Keratinocyte (primary cell): ENCODE results near the gene GPR139. TPM values are rescaled to one million over a fixed set of nuclear protein-coding genes. Genes with fewer than 3 reads are reported as not detected.

Experiments used
- DNase-seq: peaks from one replicate; pipeline ENCODE4 v3.0.0-alpha.2; 2011; ENCODE audit warnings: low read depth, missing footprints, low spot score
- FAIRE-seq: peaks from 2 replicates; lab custom pipeline; 2011; peaks lifted over from hg19 to GRCh38; lab: Jason Lieb, UNC
- H2AFZ ChIP-seq: 2 replicates; pipeline ENCODE4 v1.6.0; 2012; ENCODE audit warnings: low read length, control low read depth, inconsistent platforms; ENCODE audit not compliant: control insufficient read depth
- H3K27ac ChIP-seq: 2 replicates; pipeline ENCODE4 v1.5.1; 2011; ENCODE audit warnings: low read length; ENCODE audit not compliant: control insufficient read depth, insufficient read depth
- H3K27me3 ChIP-seq: 3 replicates; pipeline ENCODE4 v1.6.0; 2011; ENCODE audit warnings: low read length; ENCODE audit not compliant: control insufficient read depth, insufficient read depth; ENCODE audit errors: extremely low read depth
- H3K36me3 ChIP-seq, 2 experiments: 2 replicates in 1 of 2; 3 replicates in 1 of 2; pipeline ENCODE4 v1.5.1; 2011; ENCODE audit warnings: low read length in 2 of 2, mild to moderate bottlenecking in 1 of 2; ENCODE audit not compliant: control insufficient read depth in 2 of 2, insufficient read depth in 2 of 2; ENCODE audit errors: extremely low read depth in 1 of 2
- H3K4me1 ChIP-seq: 3 replicates; pipeline ENCODE4 v1.5.1; 2011; ENCODE audit warnings: low read length; ENCODE audit not compliant: control insufficient read depth, insufficient read depth; ENCODE audit errors: extremely low read depth
- H3K4me2 ChIP-seq: 3 replicates; pipeline ENCODE4 v1.6.0; 2011; ENCODE audit warnings: low read depth, low read length; ENCODE audit not compliant: control insufficient read depth, insufficient read depth; ENCODE audit errors: extremely low read depth
- H3K4me3 ChIP-seq, 3 experiments: fragments of 200-600 bp in 1 of 3; sonication (generic) in 1 of 3; 2 replicates in 2 of 3; 3 replicates in 1 of 3; pipeline ENCODE4 v1.5.1; 2011 to 2016; ENCODE audit warnings: low read length in 3 of 3, mild to moderate bottlenecking in 3 of 3, control low read depth in 2 of 3, inconsistent platforms in 1 of 3, low read depth in 1 of 3, mixed read lengths in 1 of 3, mixed run types in 1 of 3, moderate library complexity in 1 of 3; ENCODE audit not compliant: control insufficient read depth in 2 of 3, insufficient read depth in 2 of 3; ENCODE audit errors: extremely low read depth in 1 of 3
- H3K79me2 ChIP-seq: 2 replicates; pipeline ENCODE4 v1.6.0; 2012; ENCODE audit warnings: low read length; ENCODE audit not compliant: control insufficient read depth, insufficient read depth
- H3K9ac ChIP-seq: 3 replicates; pipeline ENCODE4 v1.6.0; 2011; ENCODE audit warnings: low read length; ENCODE audit not compliant: control insufficient read depth, insufficient read depth; ENCODE audit errors: extremely low read depth
- H3K9me1 ChIP-seq: 3 replicates; pipeline ENCODE4 v1.6.0; 2011; ENCODE audit warnings: low read length; ENCODE audit not compliant: control insufficient read depth, insufficient read depth; ENCODE audit errors: extremely low read depth
- H3K9me3 ChIP-seq: 2 replicates; pipeline ENCODE4 v1.5.1; 2012; ENCODE audit warnings: low read depth, low read length; ENCODE audit not compliant: control insufficient read depth
- H4K20me1 ChIP-seq: 3 replicates; pipeline ENCODE4 v1.6.0; 2011; ENCODE audit warnings: low read length; ENCODE audit not compliant: control insufficient read depth, insufficient read depth; ENCODE audit errors: extremely low read depth
- EZH2 ChIP-seq: IDR thresholded peaks from one replicate; pipeline ENCODE4 v1.6.1; 2012; ENCODE audit warnings: inconsistent platforms, mild to moderate bottlenecking, low read length, moderate library complexity
- dilution Hi-C: fragments of 300-500 bp; cut with MboI; formaldehyde crosslinking; loops from one replicate; pipeline ENCODE4 v1.7.0; 2020; ENCODE audit warnings: low sequenced_read_pairs; ENCODE audit not compliant: extremely low pct_ligation_motif_present
- polyA plus RNA-seq, 5 experiments: library from polyadenylated mRNA; depleted of rRNA in 3 of 5; stranded (reverse) in 3 of 5; stranded (forward) in 1 of 5; unstranded in 1 of 5; fragments of >200 nt; gene quantifications; 1 replicate in 1 of 5; 2 replicates in 3 of 5; 3 replicates in 1 of 5; pipeline versions ENCODE4 v1.2.1 to v1.2.3, GENCODE V29; 2011 to 2012; ENCODE audit warnings: missing spikeins in 2 of 5, low read depth in 1 of 5, low replicate concordance in 1 of 5
- TF ChIP-seq, protein P1 (sequence below), 3 experiments: IDR thresholded peaks in 1 of 3; conservative IDR thresholded peaks in 1 of 3; optimal IDR thresholded peaks in 1 of 3; 2 replicates in 2 of 3; 3 replicates in 1 of 3; pipeline versions ENCODE3 to v1.5.1; 2011; ENCODE audit warnings: low read length in 3 of 3, mild to moderate bottlenecking in 3 of 3, moderate library complexity in 2 of 3, control low read depth in 1 of 3, inconsistent platforms in 1 of 3; ENCODE audit not compliant: insufficient read depth in 2 of 3; ENCODE audit errors: extremely low read depth in 1 of 3

The GPR139 gene
- polyA plus RNA-seq, 1 donor (not counting 4 experiments of a cell fraction or from before 2014, with no cell fraction given), result not detected

DNA sequence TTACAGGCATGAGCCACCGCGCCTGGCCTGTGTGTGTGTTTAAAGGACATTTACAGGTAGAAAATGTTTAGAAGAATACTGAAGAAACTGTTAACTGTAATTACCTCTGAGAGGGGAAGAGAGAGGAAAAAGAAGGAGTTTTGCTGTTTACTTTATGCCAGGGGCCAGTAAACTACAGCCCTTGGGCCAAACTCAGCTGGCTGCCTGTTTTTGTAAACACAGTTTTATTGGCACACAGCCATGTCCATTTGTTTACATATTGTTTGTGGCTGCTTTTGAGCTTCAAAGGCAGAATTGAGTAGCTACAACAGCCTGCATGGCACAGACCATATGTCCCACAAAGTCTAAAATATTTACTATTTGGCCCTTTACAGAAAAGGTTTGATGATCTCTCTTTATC, 76.4 kb downstream of the GPR139 start:
- no peaks in the 10 kb centered on the region for H3K79me2 ChIP-seq
- dilution Hi-C loops, result no loop called here
- H3K4me1 ChIP-seq, result no peaks in the 10 kb centered on the region
- no peaks in the 10 kb centered on the region for H4K20me1 ChIP-seq
- no peak overlapping the region for H3K4me2 ChIP-seq
- DNase-seq (no peak), FAIRE-seq (no peak)
- TF ChIP-seq, protein P1, sequence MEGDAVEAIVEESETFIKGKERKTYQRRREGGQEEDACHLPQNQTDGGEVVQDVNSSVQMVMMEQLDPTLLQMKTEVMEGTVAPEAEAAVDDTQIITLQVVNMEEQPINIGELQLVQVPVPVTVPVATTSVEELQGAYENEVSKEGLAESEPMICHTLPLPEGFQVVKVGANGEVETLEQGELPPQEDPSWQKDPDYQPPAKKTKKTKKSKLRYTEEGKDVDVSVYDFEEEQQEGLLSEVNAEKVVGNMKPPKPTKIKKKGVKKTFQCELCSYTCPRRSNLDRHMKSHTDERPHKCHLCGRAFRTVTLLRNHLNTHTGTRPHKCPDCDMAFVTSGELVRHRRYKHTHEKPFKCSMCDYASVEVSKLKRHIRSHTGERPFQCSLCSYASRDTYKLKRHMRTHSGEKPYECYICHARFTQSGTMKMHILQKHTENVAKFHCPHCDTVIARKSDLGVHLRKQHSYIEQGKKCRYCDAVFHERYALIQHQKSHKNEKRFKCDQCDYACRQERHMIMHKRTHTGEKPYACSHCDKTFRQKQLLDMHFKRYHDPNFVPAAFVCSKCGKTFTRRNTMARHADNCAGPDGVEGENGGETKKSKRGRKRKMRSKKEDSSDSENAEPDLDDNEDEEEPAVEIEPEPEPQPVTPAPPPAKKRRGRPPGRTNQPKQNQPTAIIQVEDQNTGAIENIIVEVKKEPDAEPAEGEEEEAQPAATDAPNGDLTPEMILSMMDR (optimal IDR thresholded peaks at IDR 0.05 in 1 of 3, IDR thresholded peaks at IDR 0.05 in 1 of 3, conservative IDR thresholded peaks at IDR 0.05 in 1 of 3; ENCODE audit: extremely low read depth in 1 of 3, insufficient read depth in 2 of 3, low read length in 3 of 3), result no peak
- TF ChIP-seq EZH2, result no peak
- H3K27ac ChIP-seq, result no peak overlapping the region
- H3K27me3 ChIP-seq, result no peaks in the 10 kb centered on the region
- no peaks in the 10 kb centered on the region for H3K36me3 ChIP-seq
- no peaks in the 10 kb centered on the region for H3K9me3 ChIP-seq
- H3K4me3 ChIP-seq, result no peak overlapping the region
- no peaks in the 10 kb centered on the region for H3K9me1 ChIP-seq
- no peak overlapping the region for H3K9ac ChIP-seq
- H2AFZ ChIP-seq, result no peak overlapping the region

DNA sequence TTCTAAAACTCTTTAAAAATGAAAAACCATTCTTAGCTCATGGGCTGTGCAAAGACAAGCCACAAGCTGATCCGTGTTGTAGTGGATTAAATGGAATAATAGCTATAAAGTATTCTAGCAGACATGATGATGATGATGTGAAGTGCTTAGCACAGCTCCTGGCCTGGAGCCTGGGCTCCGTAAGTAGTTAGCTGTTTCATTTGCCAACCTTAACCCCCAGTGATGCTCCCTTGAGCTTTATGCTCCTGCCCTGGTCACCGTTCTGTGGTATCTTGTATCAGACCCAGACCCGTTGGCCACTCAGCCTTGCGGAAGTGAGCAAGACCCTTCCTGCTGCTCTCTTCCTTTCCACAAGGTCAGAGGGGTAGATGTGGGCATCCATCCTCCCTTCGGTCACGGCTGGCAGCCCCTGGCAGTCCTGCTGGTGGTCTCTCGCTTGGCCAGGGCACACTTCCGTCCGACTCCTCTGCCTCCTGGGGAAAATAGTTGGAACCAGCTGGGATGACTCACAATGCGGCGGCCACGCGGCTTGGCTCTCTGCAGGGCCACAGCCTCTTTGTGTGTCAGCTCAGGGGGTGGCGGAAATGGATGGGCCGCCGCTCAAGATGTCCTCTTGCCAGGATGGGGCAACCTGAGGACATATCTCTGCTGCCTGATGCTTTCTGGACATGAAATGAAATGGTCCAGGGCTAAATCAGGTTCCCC, 79.1 kb downstream of the GPR139 start:
- DNase-seq (no peak), FAIRE-seq (no peak)
- no peak overlapping the region for H3K4me2 ChIP-seq
- H3K36me3 ChIP-seq, result no peaks in the 10 kb centered on the region
- H3K4me1 ChIP-seq, result no peaks in the 10 kb centered on the region
- H3K9me3 ChIP-seq, result peaks cover 2% of the 10 kb centered on the region
- no peak overlapping the region for H3K4me3 ChIP-seq
- H3K9me1 ChIP-seq, result no peaks in the 10 kb centered on the region
- no peak overlapping the region for H2AFZ ChIP-seq
- H3K79me2 ChIP-seq, result no peaks in the 10 kb centered on the region
- no peaks in the 10 kb centered on the region for H4K20me1 ChIP-seq
- no peaks in the 10 kb centered on the region for H3K27me3 ChIP-seq
- H3K27ac ChIP-seq, result no peak overlapping the region
- H3K9ac ChIP-seq, result no peak overlapping the region
- no peak for TF ChIP-seq EZH2
- TF ChIP-seq, protein P1 (optimal IDR thresholded peaks at IDR 0.05 in 1 of 3, IDR thresholded peaks at IDR 0.05 in 1 of 3, conservative IDR thresholded peaks at IDR 0.05 in 1 of 3; ENCODE audit: extremely low read depth in 1 of 3, insufficient read depth in 2 of 3, low read length in 3 of 3), result no peak
- dilution Hi-C loops, result no loop called here
